GM12892 (cell line): ENCODE measurements around the gene C1orf226.

Source experiments
- POLR2A ChIP-seq: IDR thresholded peaks from 2 replicates; pipeline ENCODE4 v1.6.1; 2011; ENCODE audit warnings: low read depth, low read length, control low read depth
- TAF1 ChIP-seq: IDR thresholded peaks from 2 replicates; pipeline ENCODE4 v1.6.1; 2011; ENCODE audit warnings: low read depth, mild to moderate bottlenecking, control low read depth, low read length, borderline replicate concordance

DNA sequence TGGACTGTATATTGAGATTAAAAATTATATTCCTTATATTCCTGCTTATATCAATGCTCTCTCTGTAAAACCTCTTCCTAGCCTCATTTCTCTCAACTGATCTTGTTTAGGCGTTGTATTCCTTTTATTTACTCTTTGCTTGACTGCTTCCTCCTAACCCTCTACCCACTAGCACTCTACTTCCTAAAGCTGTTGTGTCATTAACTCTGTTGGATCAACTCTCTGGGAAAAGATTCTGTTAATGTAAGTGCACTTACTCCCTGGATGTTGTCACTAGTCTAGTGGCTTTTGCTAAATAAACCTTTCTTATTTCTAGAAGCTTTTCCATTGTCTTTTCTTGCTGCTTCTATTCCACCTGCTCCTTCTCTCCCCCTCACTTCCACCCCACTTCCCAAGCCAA is 11.4 kb upstream of the C1orf226 start:
- TF ChIP-seq POLR2A (no peak), TAF1 (no peak)
